Adrenal gland (tissue), 19 donors: Measurements from ENCODE around the gene ZNF658. TPM values are rescaled to one million over a fixed set of nuclear protein-coding genes. Genes with fewer than 3 reads are reported as not detected.
A peak's percentile ranks its signal among the peaks of the same experiment; 100 is the strongest.
"Not testable (repeated sequence)": the region's sequence is repeated elsewhere in the genome, so short reads cannot be mapped to it uniquely, and the experiment has no call there.

Experiments used
- DNase-seq, 7 donors: peaks; one replicate each; pipeline ENCODE4 v3.0.0-alpha.2; 2019 to 2020
- H3K27ac ChIP-seq, 5 donors: fragments of 200-600 bp; sonication (generic) in 4 of 5; 1 replicate in 3 of 5; 2 replicates in 2 of 5; pipeline versions ENCODE4 v1.5.1 to v1.8.0; 2016 to 2020; ENCODE audit warnings: mild to moderate bottlenecking in 1 of 5
- H3K27me3 ChIP-seq: fragments of 200-600 bp; 2 replicates; pipeline ENCODE4 v1.8.0; 2021
- H3K36me3 ChIP-seq, 2 donors: fragments of 200-600 bp; replicated peaks in 1 of 2; 1 replicate in 1 of 2; 2 replicates in 1 of 2; pipeline versions ENCODE4 v1.5.1 to v1.8.0; 2018 to 2022
- H3K4me1 ChIP-seq, 2 donors: fragments of 200-600 bp; replicated peaks in 1 of 2; 1 replicate in 1 of 2; 2 replicates in 1 of 2; pipeline versions ENCODE4 v1.5.1 to v1.8.0; 2018 to 2021
- H3K4me3 ChIP-seq, 4 donors: fragments of 200-600 bp; sonication (generic) in 3 of 4; one replicate each; pipeline ENCODE4 v1.5.1; 2016 to 2018
- H3K9me3 ChIP-seq, 3 donors: fragments of 200-600 bp; sonication (generic) in 1 of 3; replicated peaks in 1 of 3; 1 replicate in 2 of 3; 2 replicates in 1 of 3; pipeline versions ENCODE4 v1.5.1 to v1.8.0; 2016 to 2021
- POLR2A ChIP-seq, 2 donors: fragments of 450-650 bp; IDR thresholded peaks; one replicate each; pipeline ENCODE4 v1.6.1; 2017; ENCODE audit warnings: antibody characterized with exemption in 2 of 2, mild to moderate bottlenecking in 2 of 2, moderate library complexity in 1 of 2
- WGBS, 4 donors: extraction: QIAGEN DNeasy Blood & Tissue Kit in 2 of 4; methylation state at CpG; one replicate each; pipeline versions ENCODE4 v1.1.5 to v1.1.7; 2013 to 2017; 5-methylcytosine and 5-hydroxymethylcytosine counted together
- intact Hi-C, 2 donors: fragments of 100-400 bp; cut with DNase I; formaldehyde crosslinking; loops; one replicate each; pipeline versions ENCODE4 v1.14.1 to v1.15.0; 2022 to 2023
- long read RNA-seq, 10 donors: library from polyadenylated mRNA in 3 of 10; unstranded in 2 of 10; stranded (forward) in 1 of 10; transcript quantifications; one replicate each; pipeline ENCODE4 v2.0.0 and lab custom pipeline, GENCODE V29; 2021 to 2026
- polyA plus RNA-seq, 3 donors: library from polyadenylated mRNA; stranded (reverse); fragments of 200-250 nt in 2 of 3; fragments of 350-450 nt in 1 of 3; fragmentation: Illumina TruSeq in 1 of 3; extraction: RNeasy Lipid Tissue Mini Kit (QIAGEN cat#74804) in 1 of 3; gene quantifications; one replicate each; pipeline ENCODE4 v1.2.3, GENCODE V29; 2013 to 2014
- total RNA-seq, 9 donors: library from RNA; depleted of rRNA in 4 of 9; stranded (reverse); fragments of >200 nt in 4 of 9; fragments of 120-200 nt in 1 of 9; fragmentation: NEBNext Ultra II Directional in 1 of 9; extraction: Animal tissue kit (Norgen Biotek cat#: 25700) in 1 of 9; gene quantifications; one replicate each; pipeline versions ENCODE4 v1.1.0 to v1.2.4, GENCODE V29; 2013 to 2023
- donor health status: healthy with polysubstance abuse.
- donor health status: Bipolar disorder and iron deficiency.
- donor health status: DM: yes; HTN: yes; CAD: no.
- donor health status: DM: no; HTN: no; CAD: no.
- donor health status: DM: no; HTN: no; CAD: no.
- donor health status: DM: yes; HTN: yes; CAD: no.

Gene ZNF658
- 1 to 10 TPM; 2.2 to 9.1 (median 6.7) TPM for total RNA-seq
- 1 to 10 TPM; 1.9 to 3.9 (median 2.9) TPM for polyA plus RNA-seq
- long read RNA-seq, donor 1, full-length matches to known transcripts = 1 of 1 reads
- long read RNA-seq, donor 1, partial matches to known transcripts = 0 of 1 reads
- long read RNA-seq, donor 1, other reads (novel, unspliced or antisense) = 0 of 1 reads
- long read RNA-seq, donor 2 = 0 reads
- long read RNA-seq, donor 3 = 0 reads
- long read RNA-seq, donor 4 = 0 reads
- long read RNA-seq, donor 5, full-length matches to known transcripts = 3 of 3 reads
- long read RNA-seq, donor 5, partial matches to known transcripts = 0 of 3 reads
- long read RNA-seq, donor 5, other reads (novel, unspliced or antisense) = 0 of 3 reads
- long read RNA-seq, donor 6, full-length matches to known transcripts = 2 of 2 reads
- long read RNA-seq, donor 6, partial matches to known transcripts = 0 of 2 reads
- long read RNA-seq, donor 6, other reads (novel, unspliced or antisense) = 0 of 2 reads
- long read RNA-seq, donor 7 = 0 reads
- long read RNA-seq, donor 8 = 0 reads
- long read RNA-seq, donor 9 = 0 reads
- long read RNA-seq, donor 10 = 0 reads

GRCh38 chr9:66900490-66901131 is at the start of gene ZNF658:
Gene ZNF658, plus strand, starts transcription at chr9:66900725. Its CDS starts 2,837 bp downstream, at chr9:66903562.
- H3K4me1 ChIP-seq, H3K9me3 ChIP-seq, H3K27me3 ChIP-seq, H3K36me3 ChIP-seq, intact Hi-C loops: not testable (repeated sequence)
- peak within 1 kb of the TSS in 3 of 4 donors; percentile 43 to 62 (median 60) for H3K4me3 ChIP-seq
- 0% methylated on average over 9 to 41 of the region's 46 CpGs for WGBS, 4 donors
- peak; percentile 88 to 95 (median 90) for DNase-seq
- H3K27ac ChIP-seq = peak within 1 kb of the TSS in 2 of 5 donors; percentile 26 to 70
- TF ChIP-seq POLR2A (IDR thresholded peaks at IDR 0.05) = peak in 1 of 2 donors; percentile 54

GRCh38 chr9:66861732-66862131 is 38.8 kb upstream of the ZNF658 start:
- H3K36me3 ChIP-seq, H3K27me3 ChIP-seq, H3K4me3 ChIP-seq, H3K9me3 ChIP-seq, intact Hi-C loops, H3K4me1 ChIP-seq, H3K27ac ChIP-seq, DNase-seq: not testable (repeated sequence)
- WGBS, 4 donors = no CpG with 5 or more reads among the region's 4 CpGs

GRCh38 chr9:66868660-66869059 is 31.9 kb upstream of the ZNF658 start:
- H3K4me3 ChIP-seq, H3K36me3 ChIP-seq, DNase-seq, H3K27me3 ChIP-seq, H3K9me3 ChIP-seq, intact Hi-C loops, H3K4me1 ChIP-seq, H3K27ac ChIP-seq: not testable (repeated sequence)
- WGBS, 4 donors = 80 to 87% (median 85%) methylated on average over 2 of the region's 3 CpGs

- H3K27me3 ChIP-seq, H3K27ac ChIP-seq, intact Hi-C loops, DNase-seq, H3K4me3 ChIP-seq, H3K36me3 ChIP-seq, H3K9me3 ChIP-seq, H3K4me1 ChIP-seq: not testable (repeated sequence)
- 34 to 76% (median 59%) methylated on average over 1 to 3 of the region's 3 CpGs for WGBS, 4 donors
These were observed 19.9 kb upstream of the ZNF658 start for GRCh38 chr9:66880605-66881004.

GRCh38 chr9:66881847-66882246 is 18.7 kb upstream of the ZNF658 start:
- H3K4me1 ChIP-seq, H3K36me3 ChIP-seq, H3K27me3 ChIP-seq, H3K27ac ChIP-seq, H3K9me3 ChIP-seq, intact Hi-C loops, DNase-seq, H3K4me3 ChIP-seq: not testable (repeated sequence)
- WGBS, 4 donors = 78 to 96% (median 85%) methylated on average over 3 of the region's 3 CpGs

- H3K4me3 ChIP-seq, intact Hi-C loops, H3K36me3 ChIP-seq, H3K27me3 ChIP-seq, H3K4me1 ChIP-seq, H3K9me3 ChIP-seq, H3K27ac ChIP-seq, DNase-seq: not testable (repeated sequence)
- 80 to 100% methylated on average over 1 of the region's 1 CpG; no CpG with 5 or more reads in 2 of the 4 donors for WGBS, 4 donors
These were observed 10.2 kb upstream of the ZNF658 start for GRCh38 chr9:66890334-66890733.

GRCh38 chr9:66901141-66901540 is 616 bp downstream of the ZNF658 start:
- 0 to 9% (median 4%) methylated on average over 4 to 6 of the region's 8 CpGs for whole genome bisulfite sequencing, 4 donors
- H3K36me3 ChIP-seq, DNase-seq, H3K27ac ChIP-seq, intact Hi-C loops, H3K9me3 ChIP-seq, H3K27me3 ChIP-seq, H3K4me1 ChIP-seq: not testable (repeated sequence)
- peak overlapping the region in 3 of 4 donors; percentile 43 to 62 (median 60) for H3K4me3 ChIP-seq

GRCh38 chr9:66909560-66909959 is 9.0 kb downstream of the ZNF658 start:
- H3K27me3 ChIP-seq, H3K36me3 ChIP-seq, H3K9me3 ChIP-seq, DNase-seq, H3K4me1 ChIP-seq, H3K4me3 ChIP-seq, intact Hi-C loops, H3K27ac ChIP-seq: not testable (repeated sequence)
- whole genome bisulfite sequencing, 4 donors = 93 to 100% (median 98%) methylated on average over 2 of the region's 2 CpGs

GRCh38 chr9:66920072-66920471 is 19.5 kb downstream of the ZNF658 start:
- intact Hi-C loops, H3K27me3 ChIP-seq, H3K4me3 ChIP-seq, H3K36me3 ChIP-seq, H3K27ac ChIP-seq, H3K4me1 ChIP-seq, H3K9me3 ChIP-seq, DNase-seq: not testable (repeated sequence)
- 78 to 97% (median 90%) methylated on average over 3 to 4 of the region's 4 CpGs for WGBS, 4 donors

GRCh38 chr9:66936194-66936870 is 35.8 kb downstream of the ZNF658 start:
- H3K27me3 ChIP-seq, intact Hi-C loops, H3K36me3 ChIP-seq, H3K27ac ChIP-seq, H3K4me1 ChIP-seq, DNase-seq, H3K4me3 ChIP-seq, H3K9me3 ChIP-seq: not testable (repeated sequence)
- no CpG with 5 or more reads among the region's 1 CpG for WGBS, 4 donors
